Measurements from ENCODE around the gene FSTL4.

Gene FSTL4

DNA sequence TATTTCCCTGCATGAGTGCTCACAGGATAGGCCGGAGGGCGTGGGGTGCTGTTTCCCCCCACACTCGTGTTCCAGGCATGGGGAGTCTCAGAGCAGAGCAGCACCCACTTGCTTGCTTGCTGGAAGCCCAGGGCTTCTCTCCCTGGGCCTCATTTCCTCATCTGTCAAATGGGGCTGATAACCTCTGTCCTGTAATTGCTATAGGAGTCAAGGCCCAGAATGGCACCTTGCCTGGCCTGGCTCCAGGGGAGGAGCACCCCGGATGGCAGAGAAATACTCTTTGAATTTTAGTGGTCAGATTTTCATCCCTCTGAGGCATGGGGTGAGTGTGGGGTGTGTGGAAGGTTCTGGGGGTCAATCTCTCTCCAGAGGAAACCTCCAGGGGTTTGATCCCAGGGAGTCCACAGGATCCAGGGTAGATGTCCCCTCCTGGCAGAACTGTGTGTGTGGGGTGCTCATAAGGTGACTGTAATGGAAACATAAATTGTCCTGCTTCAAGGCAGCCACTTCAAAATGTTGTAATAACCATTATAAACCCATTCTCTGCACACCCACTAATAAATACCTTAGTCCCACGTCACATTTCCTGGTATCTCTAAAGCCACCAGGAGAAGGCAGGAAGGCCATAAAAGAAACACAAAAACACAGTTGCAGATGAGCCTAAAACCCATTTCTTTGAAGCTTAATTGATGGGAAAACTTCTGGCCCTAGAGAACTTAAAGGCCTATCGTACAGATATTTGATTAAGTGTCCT lies 272.2 kb downstream of the FSTL4 start:
- Histone ChIP-seq H3K4me3 (ENCODE audit: low read length in 2 of 2) (no peak overlapping the region), H3K9ac (ENCODE audit: low read depth in 1 of 2, low read length in 2 of 2) (no peak overlapping the region), H3K27me3 (ENCODE audit: control insufficient read depth in 2 of 2, insufficient read depth in 2 of 2, low read length in 2 of 2) (no peaks in the 10 kb centered on the region), H3K27ac (ENCODE audit: low read depth in 2 of 2, low read length in 2 of 2) (peak overlapping the region; percentile 23 to 32), H3K36me3 (ENCODE audit: control insufficient read depth in 2 of 2, insufficient read depth in 2 of 2, low read length in 2 of 2) (no peaks in the 10 kb centered on the region), H3K4me1 (ENCODE audit: control insufficient read depth in 2 of 2, insufficient read depth in 2 of 2, low read length in 2 of 2) (peaks cover 8 to 10% of the 10 kb centered on the region in 2 donors), H3K9me3 (ENCODE audit: control insufficient read depth in 2 of 2, low read length in 2 of 2) (no peaks in the 10 kb centered on the region)

DNA sequence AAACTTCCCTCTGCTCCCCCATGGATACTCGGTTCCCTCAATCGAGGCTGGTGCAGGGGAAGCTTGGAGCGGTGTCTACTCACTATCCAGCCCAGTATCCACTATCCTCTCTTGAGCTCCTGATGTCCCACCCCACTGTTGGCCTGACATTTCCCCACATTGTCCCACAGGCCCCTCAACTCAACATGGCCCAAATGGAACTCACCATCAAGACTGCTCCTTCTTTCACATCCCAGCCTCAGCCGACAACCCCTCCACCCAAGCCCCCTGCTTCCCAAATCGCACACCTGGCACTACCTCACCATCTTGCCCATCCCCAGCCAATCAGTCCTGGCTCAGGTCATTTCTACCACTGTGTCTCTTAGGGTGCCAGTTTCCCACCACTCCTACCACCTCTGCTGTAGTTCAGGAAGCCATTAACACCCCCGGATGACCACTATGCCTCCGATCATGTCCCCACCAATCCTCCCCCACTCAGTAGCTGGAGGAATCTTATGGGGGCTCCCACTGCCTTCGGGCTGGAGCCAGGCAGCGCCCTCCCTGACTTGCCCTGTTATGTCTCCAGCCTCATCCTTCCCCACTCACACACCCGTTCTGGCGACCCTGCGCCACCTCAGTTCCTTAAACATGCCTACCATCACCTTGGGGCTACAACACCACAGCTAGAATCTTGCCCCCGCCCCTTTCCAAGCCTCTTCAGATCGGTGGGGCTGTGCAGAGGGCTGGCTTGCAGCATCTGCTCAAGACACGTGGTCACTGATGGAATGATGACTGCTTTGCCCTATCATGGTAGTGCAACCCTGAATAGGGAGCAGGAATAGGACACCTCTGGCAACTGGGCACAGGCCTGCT lies 273.6 kb downstream of the FSTL4 start:
- no peaks in the 10 kb centered on the region for H3K36me3 ChIP-seq (ENCODE audit: control insufficient read depth in 2 of 2, insufficient read depth in 2 of 2, low read length in 2 of 2)
- no peak overlapping the region for H3K27ac ChIP-seq (ENCODE audit: low read depth in 2 of 2, low read length in 2 of 2)
- H3K4me1 ChIP-seq (ENCODE audit: control insufficient read depth in 2 of 2, insufficient read depth in 2 of 2, low read length in 2 of 2): peaks cover 8 to 10% of the 10 kb centered on the region in 2 donors
- no peaks in the 10 kb centered on the region for H3K9me3 ChIP-seq (ENCODE audit: control insufficient read depth in 2 of 2, low read length in 2 of 2)
- H3K4me3 ChIP-seq (ENCODE audit: low read length in 2 of 2): no peak overlapping the region
- H3K27me3 ChIP-seq (ENCODE audit: control insufficient read depth in 2 of 2, insufficient read depth in 2 of 2, low read length in 2 of 2): no peaks in the 10 kb centered on the region
- H3K9ac ChIP-seq (ENCODE audit: low read depth in 1 of 2, low read length in 2 of 2): no peak overlapping the region

DNA sequence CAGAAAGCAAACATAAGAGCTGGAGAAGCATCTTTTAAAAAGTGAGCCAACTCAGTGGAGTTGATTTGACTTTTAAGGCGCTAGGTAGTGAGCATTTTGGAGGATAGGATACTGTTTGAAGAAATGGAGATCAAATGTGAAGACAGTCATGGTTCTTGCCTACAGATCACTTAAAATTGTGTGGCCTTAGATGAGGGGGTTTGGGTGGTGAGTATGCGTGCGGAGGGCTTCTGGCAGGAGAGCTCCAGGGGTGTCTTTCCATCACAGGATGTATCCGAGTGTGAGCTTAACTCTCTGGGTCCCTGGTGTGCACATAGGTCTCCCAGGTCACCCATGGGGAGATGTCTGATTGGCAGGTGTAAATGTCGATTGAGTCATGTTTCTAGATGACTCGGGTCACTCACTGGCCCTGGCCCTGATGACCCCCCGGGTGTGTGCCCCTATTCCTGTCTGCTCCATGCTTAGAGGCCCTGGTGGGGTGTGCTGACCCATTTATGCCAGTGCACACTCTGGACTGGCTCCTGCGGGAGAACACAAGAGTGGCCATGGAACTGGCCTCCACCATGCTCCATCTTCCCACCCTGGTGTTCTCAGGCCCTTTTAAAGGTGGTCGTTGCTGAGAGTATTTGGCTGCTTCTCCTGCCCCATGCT lies 274.4 kb downstream of the FSTL4 start:
- Histone ChIP-seq H3K27ac (ENCODE audit: low read depth in 2 of 2, low read length in 2 of 2) (no peak overlapping the region), H3K36me3 (ENCODE audit: control insufficient read depth in 2 of 2, insufficient read depth in 2 of 2, low read length in 2 of 2) (no peaks in the 10 kb centered on the region), H3K9me3 (ENCODE audit: control insufficient read depth in 2 of 2, low read length in 2 of 2) (no peaks in the 10 kb centered on the region), H3K9ac (ENCODE audit: low read depth in 1 of 2, low read length in 2 of 2) (no peak overlapping the region), H3K4me3 (ENCODE audit: low read length in 2 of 2) (no peak overlapping the region), H3K27me3 (ENCODE audit: control insufficient read depth in 2 of 2, insufficient read depth in 2 of 2, low read length in 2 of 2) (no peaks in the 10 kb centered on the region), H3K4me1 (ENCODE audit: control insufficient read depth in 2 of 2, insufficient read depth in 2 of 2, low read length in 2 of 2) (peaks cover 8 to 10% of the 10 kb centered on the region in 2 donors)

DNA sequence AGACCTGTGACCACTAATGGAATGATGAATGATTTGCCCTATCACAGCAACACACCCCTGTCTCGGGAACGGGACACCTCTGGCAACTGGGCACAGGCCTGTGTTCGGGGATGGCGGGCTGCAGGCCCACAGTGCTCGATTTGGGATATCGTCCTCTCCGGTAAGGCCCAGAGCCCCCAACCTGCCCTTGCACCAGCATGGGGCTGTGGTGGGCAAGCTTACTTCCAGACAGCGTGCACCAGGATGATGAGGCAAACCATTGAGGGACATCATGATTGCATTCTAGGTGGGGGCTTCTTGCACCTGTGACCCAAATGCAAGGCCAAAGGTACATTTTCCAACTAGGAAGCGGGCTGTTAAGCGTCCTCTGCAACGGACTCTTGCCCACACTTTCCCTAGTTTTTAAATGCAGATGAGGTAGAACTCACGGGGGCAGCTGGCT lies 275.4 kb downstream of the FSTL4 start:
- H3K4me1 ChIP-seq (ENCODE audit: control insufficient read depth in 2 of 2, insufficient read depth in 2 of 2, low read length in 2 of 2): peaks cover 8 to 10% of the 10 kb centered on the region in 2 donors
- no peaks in the 10 kb centered on the region for H3K9me3 ChIP-seq (ENCODE audit: control insufficient read depth in 2 of 2, low read length in 2 of 2)
- no peak overlapping the region for H3K9ac ChIP-seq (ENCODE audit: low read depth in 1 of 2, low read length in 2 of 2)
- H3K36me3 ChIP-seq (ENCODE audit: control insufficient read depth in 2 of 2, insufficient read depth in 2 of 2, low read length in 2 of 2): no peaks in the 10 kb centered on the region
- no peaks in the 10 kb centered on the region for H3K27me3 ChIP-seq (ENCODE audit: control insufficient read depth in 2 of 2, insufficient read depth in 2 of 2, low read length in 2 of 2)
- no peak overlapping the region for H3K4me3 ChIP-seq (ENCODE audit: low read length in 2 of 2)
- H3K27ac ChIP-seq (ENCODE audit: low read depth in 2 of 2, low read length in 2 of 2): no peak overlapping the region

DNA sequence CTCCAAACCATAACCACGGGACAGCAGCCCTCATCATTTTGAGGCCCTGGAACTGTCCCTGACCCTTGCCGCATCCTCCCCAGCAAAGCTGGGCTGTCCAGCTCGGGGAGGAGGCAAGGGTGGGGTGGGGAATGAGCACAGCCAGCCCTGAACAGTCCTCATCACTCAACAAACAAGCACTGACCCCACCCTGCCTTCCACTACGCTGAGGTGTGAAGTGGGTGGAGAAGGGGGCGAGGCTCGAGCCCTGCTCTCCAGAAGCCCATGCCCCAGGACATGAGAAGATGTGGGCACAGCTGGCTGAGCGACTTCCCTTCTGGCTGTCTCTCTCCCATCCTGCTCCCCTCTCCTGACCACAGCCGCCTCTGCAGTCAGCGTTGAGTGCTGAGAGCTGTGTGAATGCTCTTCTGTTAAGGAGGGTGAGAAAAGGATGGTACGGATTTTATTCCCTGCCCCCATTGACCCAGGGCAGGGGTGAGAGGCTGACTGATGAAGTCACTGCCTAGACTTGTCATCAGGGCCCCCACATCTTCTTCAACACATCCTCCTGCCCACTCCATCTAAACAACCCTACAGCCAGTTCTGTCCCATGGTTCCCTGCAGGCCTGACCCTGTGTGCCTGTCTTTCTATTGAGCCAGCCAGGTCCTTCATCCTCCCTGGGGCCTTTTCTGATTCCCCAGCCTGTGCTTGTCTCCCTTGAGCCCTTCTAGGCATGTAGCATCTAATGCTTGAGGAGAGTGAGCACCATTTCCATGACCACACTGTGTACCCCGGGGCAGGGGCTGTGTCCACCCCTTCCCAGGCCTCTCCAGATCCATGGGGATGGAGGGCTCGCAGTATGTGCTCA lies 276.0 kb downstream of the FSTL4 start:
- Histone ChIP-seq H3K9ac (ENCODE audit: low read depth in 1 of 2, low read length in 2 of 2) (no peak overlapping the region), H3K36me3 (ENCODE audit: control insufficient read depth in 2 of 2, insufficient read depth in 2 of 2, low read length in 2 of 2) (no peaks in the 10 kb centered on the region), H3K27me3 (ENCODE audit: control insufficient read depth in 2 of 2, insufficient read depth in 2 of 2, low read length in 2 of 2) (no peaks in the 10 kb centered on the region), H3K4me1 (ENCODE audit: control insufficient read depth in 2 of 2, insufficient read depth in 2 of 2, low read length in 2 of 2) (peaks cover 8 to 10% of the 10 kb centered on the region in 2 donors), H3K27ac (ENCODE audit: low read depth in 2 of 2, low read length in 2 of 2) (no peak overlapping the region), H3K4me3 (ENCODE audit: low read length in 2 of 2) (no peak overlapping the region), H3K9me3 (ENCODE audit: control insufficient read depth in 2 of 2, low read length in 2 of 2) (no peaks in the 10 kb centered on the region)

DNA sequence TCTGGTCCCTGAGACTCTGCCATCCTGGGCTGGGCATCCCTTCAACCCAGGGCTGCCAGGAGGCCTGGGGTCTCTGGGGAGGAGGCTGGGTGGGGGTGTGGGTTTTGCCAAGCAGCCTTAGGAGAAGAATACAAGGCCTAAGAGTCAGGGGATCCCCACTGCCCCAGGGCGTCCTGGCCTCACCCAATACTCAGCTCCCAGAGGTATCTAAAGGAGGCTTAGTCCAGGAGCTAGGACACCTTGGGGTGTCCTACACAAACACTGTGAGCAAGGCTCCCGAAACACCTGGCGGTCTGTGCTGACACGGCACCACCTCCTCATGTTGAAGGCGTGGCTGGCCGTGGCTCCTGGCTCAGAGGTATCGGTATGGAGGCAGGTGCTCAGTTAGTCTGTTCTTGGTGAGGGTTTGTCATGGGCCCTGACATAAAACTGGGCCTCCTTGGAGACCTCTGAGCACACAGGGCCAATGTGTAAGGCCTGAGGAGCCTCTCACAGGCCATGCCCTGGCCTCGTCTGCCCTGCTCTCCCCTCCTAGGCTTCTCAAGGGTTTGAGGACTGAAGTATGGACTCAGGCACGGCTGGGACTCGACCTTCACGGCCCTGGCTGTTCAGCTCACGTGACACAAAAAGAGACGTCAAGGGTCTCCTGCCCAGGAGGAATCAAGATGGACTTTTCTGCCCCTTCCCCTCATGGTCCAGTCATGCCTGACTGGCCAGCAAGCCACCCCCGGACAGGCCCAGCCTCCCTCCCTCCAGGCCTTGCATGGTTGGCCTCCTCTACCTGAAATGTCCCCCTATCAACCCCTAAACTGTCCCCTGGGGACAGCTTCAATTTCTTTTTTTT lies 277.3 kb downstream of the FSTL4 start:
- peaks cover 4 to 6% of the 10 kb centered on the region in 2 donors for H3K4me1 ChIP-seq (ENCODE audit: control insufficient read depth in 2 of 2, insufficient read depth in 2 of 2, low read length in 2 of 2)
- no peak overlapping the region for H3K9ac ChIP-seq (ENCODE audit: low read depth in 1 of 2, low read length in 2 of 2)
- H3K36me3 ChIP-seq (ENCODE audit: control insufficient read depth in 2 of 2, insufficient read depth in 2 of 2, low read length in 2 of 2): no peaks in the 10 kb centered on the region
- no peak overlapping the region for H3K4me3 ChIP-seq (ENCODE audit: low read length in 2 of 2)
- H3K27me3 ChIP-seq (ENCODE audit: control insufficient read depth in 2 of 2, insufficient read depth in 2 of 2, low read length in 2 of 2): no peaks in the 10 kb centered on the region
- H3K27ac ChIP-seq (ENCODE audit: low read depth in 2 of 2, low read length in 2 of 2): no peak overlapping the region
- no peaks in the 10 kb centered on the region for H3K9me3 ChIP-seq (ENCODE audit: control insufficient read depth in 2 of 2, low read length in 2 of 2)

DNA sequence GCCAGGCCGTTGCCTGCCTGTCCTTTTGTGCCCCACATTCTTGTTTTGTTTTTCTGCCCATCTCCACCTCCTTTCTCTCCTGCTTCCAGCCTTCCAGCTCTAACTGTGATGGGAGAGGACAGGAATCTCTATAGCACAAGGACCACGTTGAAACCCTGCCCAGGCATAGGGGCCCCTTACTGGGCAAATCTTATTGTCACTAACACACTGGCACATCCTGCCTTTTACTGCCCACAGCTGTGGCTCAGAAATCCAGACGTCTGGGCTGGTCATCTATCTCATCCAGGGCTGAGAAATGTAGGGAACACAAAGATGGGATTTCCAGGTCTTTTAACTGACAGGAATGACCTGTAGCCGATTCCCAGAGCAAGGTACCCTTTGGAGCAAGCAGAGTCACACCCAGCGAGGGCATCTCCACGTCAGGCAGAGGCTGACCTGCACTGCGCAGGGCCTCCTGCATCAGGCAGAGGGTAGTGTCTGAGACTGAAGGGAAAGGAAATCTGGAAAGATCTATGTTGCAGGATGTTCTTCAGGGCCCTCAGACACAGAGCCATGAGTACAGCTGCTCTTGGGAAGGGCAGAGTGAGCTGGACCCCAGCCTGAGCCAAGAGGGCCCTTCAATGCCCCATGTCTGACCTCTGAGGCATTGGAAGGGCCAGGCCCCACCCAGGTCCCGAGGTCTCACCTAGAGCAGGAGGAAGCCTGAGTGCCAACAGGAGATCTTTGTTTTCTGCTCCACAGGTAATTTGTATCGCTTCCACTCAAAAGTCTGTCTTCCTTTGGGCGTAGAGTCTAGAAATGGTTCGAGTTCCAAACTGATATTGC lies 278.8 kb downstream of the FSTL4 start:
- H3K27ac ChIP-seq (ENCODE audit: low read depth in 2 of 2, low read length in 2 of 2): no peak overlapping the region
- no peak overlapping the region for H3K4me3 ChIP-seq (ENCODE audit: low read length in 2 of 2)
- no peak overlapping the region for H3K9ac ChIP-seq (ENCODE audit: low read depth in 1 of 2, low read length in 2 of 2)
- no peaks in the 10 kb centered on the region for H3K36me3 ChIP-seq (ENCODE audit: control insufficient read depth in 2 of 2, insufficient read depth in 2 of 2, low read length in 2 of 2)
- no peaks in the 10 kb centered on the region for H3K4me1 ChIP-seq (ENCODE audit: control insufficient read depth in 2 of 2, insufficient read depth in 2 of 2, low read length in 2 of 2)
- H3K27me3 ChIP-seq (ENCODE audit: control insufficient read depth in 2 of 2, insufficient read depth in 2 of 2, low read length in 2 of 2): peaks cover 0 to 2% of the 10 kb centered on the region in 2 donors
- H3K9me3 ChIP-seq (ENCODE audit: control insufficient read depth in 2 of 2, low read length in 2 of 2): no peaks in the 10 kb centered on the region

DNA sequence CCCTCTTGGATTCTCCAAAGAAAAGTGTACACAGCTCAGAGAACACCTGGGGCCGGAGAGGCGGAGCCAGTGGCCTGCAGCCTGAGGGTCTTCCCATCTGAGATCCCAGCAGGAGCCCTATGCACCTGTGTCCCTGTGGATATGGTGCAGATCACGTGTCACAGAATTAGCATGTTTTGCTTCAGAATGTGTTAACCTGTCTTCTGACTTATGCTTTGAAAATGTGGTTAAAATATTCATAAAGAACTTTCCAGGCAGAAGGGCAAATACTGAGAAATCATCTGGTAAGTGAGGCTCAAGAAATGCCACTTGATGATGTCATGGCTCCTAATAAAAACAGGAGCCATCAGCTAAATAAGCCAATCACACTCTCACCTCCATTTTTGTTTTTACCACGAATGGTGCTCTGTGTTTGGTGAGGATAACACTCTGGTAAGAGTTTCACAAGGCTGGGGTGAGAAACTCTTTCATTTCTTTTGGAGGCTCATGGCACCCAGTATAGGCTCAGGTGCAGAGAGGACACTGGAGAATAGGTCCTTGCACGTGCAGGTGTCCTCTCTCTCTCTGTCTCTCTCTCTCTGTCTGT lies 279.8 kb downstream of the FSTL4 start:
- Histone ChIP-seq H3K27me3 (ENCODE audit: control insufficient read depth in 2 of 2, insufficient read depth in 2 of 2, low read length in 2 of 2) (peaks cover 0 to 2% of the 10 kb centered on the region in 2 donors), H3K27ac (ENCODE audit: low read depth in 2 of 2, low read length in 2 of 2) (no peak overlapping the region), H3K4me3 (ENCODE audit: low read length in 2 of 2) (no peak overlapping the region), H3K9ac (ENCODE audit: low read depth in 1 of 2, low read length in 2 of 2) (no peak overlapping the region), H3K9me3 (ENCODE audit: control insufficient read depth in 2 of 2, low read length in 2 of 2) (no peaks in the 10 kb centered on the region), H3K4me1 (ENCODE audit: control insufficient read depth in 2 of 2, insufficient read depth in 2 of 2, low read length in 2 of 2) (no peaks in the 10 kb centered on the region), H3K36me3 (ENCODE audit: control insufficient read depth in 2 of 2, insufficient read depth in 2 of 2, low read length in 2 of 2) (no peaks in the 10 kb centered on the region)

All from mucosa of rectum (tissue), 2 donors.